ENCODE measurements around the gene DCTD.

Gene DCTD

DNA sequence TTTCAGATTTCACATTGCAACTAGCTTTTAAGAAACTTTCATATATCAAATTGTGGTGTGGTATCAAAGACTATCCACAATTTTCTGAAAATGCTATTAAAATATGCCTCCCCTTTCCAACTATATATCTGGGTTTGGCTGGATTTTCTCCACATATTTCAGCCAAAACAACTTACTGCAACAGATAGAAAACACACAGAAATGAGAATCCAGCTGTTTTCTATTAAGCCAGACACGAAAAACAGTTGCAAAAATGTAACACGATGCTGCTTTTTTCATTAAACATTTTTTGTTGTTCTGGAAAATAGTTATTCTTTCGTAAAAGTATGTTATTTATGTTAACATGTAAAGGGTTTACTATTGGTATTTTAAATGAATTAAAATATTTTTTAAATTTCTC, 33.1 kb downstream of the DCTD start:
- no peaks in the 10 kb centered on the region for H3K9me2 ChIP-seq (replicated peaks; ENCODE audit: insufficient read depth, low read length)
- H3K4me3 ChIP-seq (ENCODE audit: low read length): no peak overlapping the region
- H3K4me2 ChIP-seq (ENCODE audit: low read depth, low read length): no peak overlapping the region
- H3K4me1 ChIP-seq (ENCODE audit: low read length): no peaks in the 10 kb centered on the region
- no peak overlapping the region for H2AFZ ChIP-seq (ENCODE audit: low read length)
- H3K9me3 ChIP-seq (replicated peaks; ENCODE audit: insufficient read depth, low read length): no peaks in the 10 kb centered on the region
- no peaks in the 10 kb centered on the region for H3K79me2 ChIP-seq (ENCODE audit: low read length)
- H3K36me3 ChIP-seq (replicated peaks; ENCODE audit: insufficient read depth, low read length): no peaks in the 10 kb centered on the region
- H4K20me1 ChIP-seq (ENCODE audit: insufficient read depth, low read length): no peaks in the 10 kb centered on the region
- TF ChIP-seq EZH2phosphoT487 (IDR thresholded peaks at IDR 0.05; ENCODE audit: low read length): no peak
- TF ChIP-seq CTCF (IDR thresholded peaks at IDR 0.05; ENCODE audit: low read length): no peak
- TF ChIP-seq EZH2 (optimal IDR thresholded peaks at IDR 0.05; ENCODE audit: low read depth, low read length): no peak
- no peaks in the 10 kb centered on the region for H3F3A ChIP-seq (ENCODE audit: insufficient read depth, low read length)
- H3K27ac ChIP-seq (ENCODE audit: low read length): no peak overlapping the region
- no peak for DNase-seq
- no peak overlapping the region for H3K9ac ChIP-seq (ENCODE audit: low read length)
- H3K27me3 ChIP-seq (replicated peaks; ENCODE audit: insufficient read depth, low read length): no peaks in the 10 kb centered on the region

GRCh38 chr4:182883351-182883750, 33.8 kb downstream of the DCTD start:
- Histone ChIP-seq H3K9ac (ENCODE audit: low read length) (no peak overlapping the region), H4K20me1 (ENCODE audit: insufficient read depth, low read length) (no peaks in the 10 kb centered on the region), H3K27me3 (replicated peaks; ENCODE audit: insufficient read depth, low read length) (no peaks in the 10 kb centered on the region), H3K4me1 (ENCODE audit: low read length) (no peaks in the 10 kb centered on the region), H3K27ac (ENCODE audit: low read length) (no peak overlapping the region), H3K4me2 (ENCODE audit: low read depth, low read length) (no peak overlapping the region), H3K9me3 (replicated peaks; ENCODE audit: insufficient read depth, low read length) (no peaks in the 10 kb centered on the region), H3K9me2 (replicated peaks; ENCODE audit: insufficient read depth, low read length) (no peaks in the 10 kb centered on the region), H3F3A (ENCODE audit: insufficient read depth, low read length) (no peaks in the 10 kb centered on the region), H3K36me3 (replicated peaks; ENCODE audit: insufficient read depth, low read length) (no peaks in the 10 kb centered on the region), H3K79me2 (ENCODE audit: low read length) (no peaks in the 10 kb centered on the region), H2AFZ (ENCODE audit: low read length) (no peak overlapping the region), H3K4me3 (ENCODE audit: low read length) (no peak overlapping the region)
- DNase-seq: no peak
- no peak for TF ChIP-seq EZH2phosphoT487 (IDR thresholded peaks at IDR 0.05; ENCODE audit: low read length)
- no peak for TF ChIP-seq CTCF (IDR thresholded peaks at IDR 0.05; ENCODE audit: low read length)
- no peak for TF ChIP-seq EZH2 (optimal IDR thresholded peaks at IDR 0.05; ENCODE audit: low read depth, low read length)

DNA sequence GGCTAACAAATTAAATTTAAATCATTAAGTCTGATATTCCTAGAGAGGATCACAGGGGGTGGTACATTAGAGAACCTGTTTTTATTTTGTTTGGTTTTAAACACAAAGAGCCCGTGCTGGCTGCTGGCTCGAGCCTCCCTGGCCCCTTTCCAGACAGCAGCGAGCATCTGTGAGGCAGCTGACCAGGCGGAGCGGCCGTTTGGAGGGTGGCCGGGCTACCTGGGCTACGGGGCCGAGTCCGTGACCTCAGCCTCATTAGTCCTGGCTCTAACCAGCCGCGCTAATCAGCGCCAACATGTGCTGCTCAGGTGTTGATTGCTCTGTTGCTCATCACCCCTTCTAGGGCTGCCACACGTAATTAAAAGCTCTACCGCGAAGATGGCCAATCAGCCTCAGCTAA, 35.3 kb downstream of the DCTD start:
- TF ChIP-seq EZH2phosphoT487 (IDR thresholded peaks at IDR 0.05; ENCODE audit: low read length): no peak
- no peak for TF ChIP-seq CTCF (IDR thresholded peaks at IDR 0.05; ENCODE audit: low read length)
- no peak for TF ChIP-seq EZH2 (optimal IDR thresholded peaks at IDR 0.05; ENCODE audit: low read depth, low read length)
- Histone ChIP-seq H4K20me1 (ENCODE audit: insufficient read depth, low read length) (no peaks in the 10 kb centered on the region), H3K79me2 (ENCODE audit: low read length) (no peaks in the 10 kb centered on the region), H3K4me1 (ENCODE audit: low read length) (no peaks in the 10 kb centered on the region), H3K36me3 (replicated peaks; ENCODE audit: insufficient read depth, low read length) (no peaks in the 10 kb centered on the region), H3K9ac (ENCODE audit: low read length) (no peak overlapping the region), H3K4me3 (ENCODE audit: low read length) (no peak overlapping the region), H2AFZ (ENCODE audit: low read length) (no peak overlapping the region), H3K9me3 (replicated peaks; ENCODE audit: insufficient read depth, low read length) (no peaks in the 10 kb centered on the region), H3K27ac (ENCODE audit: low read length) (no peak overlapping the region), H3K4me2 (ENCODE audit: low read depth, low read length) (no peak overlapping the region), H3K9me2 (replicated peaks; ENCODE audit: insufficient read depth, low read length) (no peaks in the 10 kb centered on the region), H3F3A (ENCODE audit: insufficient read depth, low read length) (no peaks in the 10 kb centered on the region), H3K27me3 (replicated peaks; ENCODE audit: insufficient read depth, low read length) (no peaks in the 10 kb centered on the region)
- no peak for DNase-seq

Data from MM.1S (cell line).